GM23338 (cell line): ENCODE results near the gene RAB15. TPM values are rescaled to one million over a fixed set of nuclear protein-coding genes. Genes with fewer than 3 reads are reported as not detected.

Source experiments
- ATAC-seq: fragments of 200-7000 bp; cut with Tn5 transposase; 3 replicates; pipeline ENCODE4 v1.9.1; 2020
- DNase-seq: peaks from one replicate; pipeline ENCODE4 v3.0.0-alpha.2; 2015; ENCODE audit warnings: low spot score
- H2AFZ ChIP-seq: fragments of 200-600 bp; sonication (generic); 2 replicates; pipeline ENCODE4 v1.8.0; 2016; ENCODE audit warnings: antibody characterized with exemption, mild to moderate bottlenecking, moderate library complexity
- H3F3A ChIP-seq: fragments of 200-600 bp; sonication (generic); replicated peaks from 2 replicates; pipeline ENCODE4 v1.8.0; 2017; ENCODE audit warnings: antibody characterized with exemption, mixed run types, low read depth
- H3K27ac ChIP-seq: fragments of 200-600 bp; sonication (generic); 2 replicates; pipeline ENCODE4 v1.6.1; 2016; ENCODE audit warnings: low read depth
- H3K27me3 ChIP-seq: fragments of 200-600 bp; sonication (generic); 2 replicates; pipeline ENCODE4 v1.8.0; 2016; ENCODE audit warnings: mild to moderate bottlenecking, mixed run types, moderate library complexity; ENCODE audit not compliant: insufficient read depth
- H3K36me3 ChIP-seq: fragments of 200-600 bp; sonication (generic); 2 replicates; pipeline ENCODE4 v1.8.0; 2016; ENCODE audit warnings: mild to moderate bottlenecking; ENCODE audit not compliant: insufficient read depth
- H3K4me1 ChIP-seq: fragments of 200-600 bp; sonication (generic); 2 replicates; pipeline ENCODE4 v1.8.0; 2016; ENCODE audit warnings: mild to moderate bottlenecking, moderate library complexity; ENCODE audit not compliant: insufficient read depth
- H3K4me2 ChIP-seq: fragments of 200-600 bp; sonication (generic); 2 replicates; pipeline ENCODE4 v1.7.1; 2017; ENCODE audit warnings: mixed run types
- H3K4me3 ChIP-seq: fragments of 200-600 bp; sonication (generic); 2 replicates; pipeline ENCODE4 v1.6.1; 2016; ENCODE audit warnings: mixed run types
- H3K79me2 ChIP-seq: fragments of 200-600 bp; sonication (generic); replicated peaks from 2 replicates; pipeline ENCODE4 v1.8.0; 2017; ENCODE audit warnings: mild to moderate bottlenecking; ENCODE audit not compliant: insufficient read depth
- H3K9me2 ChIP-seq: fragments of 200-600 bp; sonication (generic); 2 replicates; pipeline ENCODE4 v1.8.0; 2017; ENCODE audit not compliant: insufficient read depth
- H4K20me1 ChIP-seq: fragments of 200-600 bp; sonication (generic); replicated peaks from 2 replicates; pipeline ENCODE4 v1.8.0; 2017; ENCODE audit warnings: mild to moderate bottlenecking; ENCODE audit not compliant: insufficient read depth
- H3K27ac Mint-ChIP-seq: 2 replicates; pipeline ENCODE4 v1.8.0; 2020; ENCODE audit warnings: inconsistent platforms, mild to moderate bottlenecking, moderate library complexity, mixed read lengths
- H3K27me3 Mint-ChIP-seq: 3 replicates; pipeline ENCODE4 v1.8.0; 2022; ENCODE audit warnings: low read depth, mild to moderate bottlenecking, moderate library complexity, mixed read lengths, inconsistent platforms; ENCODE audit not compliant: insufficient read depth, poor library complexity
- H3K36me3 Mint-ChIP-seq: 3 replicates; pipeline ENCODE4 v1.8.0; 2021; ENCODE audit warnings: low read depth, mild to moderate bottlenecking, inconsistent platforms, moderate library complexity, mixed read lengths
- H3K4me1 Mint-ChIP-seq: 3 replicates; pipeline ENCODE4 v1.8.0; 2020; ENCODE audit warnings: mild to moderate bottlenecking, inconsistent platforms, mixed read lengths
- H3K4me3 Mint-ChIP-seq: 3 replicates; pipeline ENCODE4 v1.8.0; 2021; ENCODE audit warnings: moderate library complexity, mild to moderate bottlenecking, inconsistent platforms, mixed read lengths
- H3K9me3 Mint-ChIP-seq: 3 replicates; pipeline ENCODE4 v1.8.0; 2020; ENCODE audit warnings: moderate library complexity, mild to moderate bottlenecking, inconsistent platforms, mixed read lengths
- CREB1 ChIP-seq: fragments of 250-450 bp; sonication (Bioruptor Pico); IDR thresholded peaks from 2 replicates; pipeline ENCODE4 v1.5.0; 2020; ENCODE audit warnings: low read depth, mild to moderate bottlenecking, moderate library complexity
- CTCF ChIP-seq, 2 experiments: fragments of 200-600 bp in 1 of 2; sonication (generic) in 1 of 2; conservative IDR thresholded peaks; 2 replicates each; pipeline versions ENCODE4 v1.5.1 to v1.6.1; 2016 to 2017; ENCODE audit warnings: antibody characterized with exemption in 2 of 2, low read depth in 2 of 2, mild to moderate bottlenecking in 2 of 2, moderate library complexity in 1 of 2
- ETS1 ChIP-seq: IDR thresholded peaks from 2 replicates; pipeline ENCODE4 v1.6.1; 2016; ENCODE audit warnings: antibody characterized with exemption
- EZH2 ChIP-seq: fragments of 200-600 bp; sonication (generic); IDR thresholded peaks from one replicate; pipeline ENCODE4 v1.8.0; 2017; ENCODE audit warnings: antibody characterized with exemption, mild to moderate bottlenecking, low read depth; ENCODE audit not compliant: unreplicated experiment
- EZH2phosphoT487 ChIP-seq: fragments of 200-600 bp; sonication (generic); IDR thresholded peaks from one replicate; pipeline ENCODE4 v1.8.1; 2018; ENCODE audit warnings: antibody characterized with exemption; ENCODE audit not compliant: unreplicated experiment
- JUNB ChIP-seq: IDR thresholded peaks from one replicate; pipeline ENCODE4 v1.6.1; 2016; ENCODE audit warnings: antibody characterized with exemption; ENCODE audit not compliant: unreplicated experiment
- NANOG ChIP-seq: IDR thresholded peaks from 2 replicates; pipeline ENCODE4 v1.6.1; 2016; ENCODE audit warnings: antibody characterized with exemption, borderline replicate concordance
- POLR2AphosphoS5 ChIP-seq: IDR thresholded peaks from 2 replicates; pipeline ENCODE4 v1.6.1; 2016; ENCODE audit warnings: antibody characterized with exemption, low read depth
- STAT1 ChIP-seq: IDR thresholded peaks from one replicate; pipeline ENCODE4 v1.6.1; 2016; ENCODE audit warnings: antibody characterized with exemption; ENCODE audit not compliant: unreplicated experiment
- ZNF114 ChIP-seq: fragments of 250-450 bp; sonication (Bioruptor Pico); IDR thresholded peaks from 2 replicates; pipeline ENCODE4 v1.5.0; 2020; ENCODE audit warnings: mild to moderate bottlenecking, moderate library complexity
- ZNF331 ChIP-seq: fragments of 250-450 bp; sonication (Bioruptor Pico); IDR thresholded peaks from 2 replicates; pipeline ENCODE4 v1.5.0; 2020; ENCODE audit warnings: low read depth, mild to moderate bottlenecking, moderate library complexity
- polyA plus RNA-seq: library from polyadenylated mRNA; unstranded; fragments of >200 nt; fragmentation: Nextera tagmentation; extraction: Ambion mirVana; gene quantifications from 2 replicates; pipeline ENCODE4 v1.2.1, GENCODE V29; 2016
- total RNA-seq: library from RNA; depleted of rRNA; stranded (reverse); fragments of >200 nt; shearing (Covaris generic); gene quantifications from 2 replicates; pipeline ENCODE4 v1.2.3, GENCODE V29; 2014

The RAB15 gene
- total and polyA plus RNA-seq, 2 experiments from 2014 or later = 17.4 to 43.3 TPM

- Histone ChIP-seq H3K4me1 (no peaks in the 10 kb centered on the region), H3K27me3 (no peaks in the 10 kb centered on the region), H3K79me2 (no peaks in the 10 kb centered on the region), H3K36me3 (no peaks in the 10 kb centered on the region), H4K20me1 (0 out of 2 replicates have a peak, but pooled peaks cover 2% of the 10 kb centered on the region), H3K4me2 (no peak overlapping the region), H2AFZ (no peak overlapping the region), H3K27ac (no peak overlapping the region), H3K4me3 (no peak overlapping the region), H3F3A (0 out of 2 replicates have a peak, but pooled peaks cover 5% of the 10 kb centered on the region), H3K9me2 (no peaks in the 10 kb centered on the region)
- no peaks in the 10 kb centered on the region for H3K9me3 Mint-ChIP-seq
- H3K4me3 Mint-ChIP-seq = no peak overlapping the region
- peak; percentile 84 for ATAC-seq
- H3K27ac Mint-ChIP-seq = no peak overlapping the region
- DNase-seq = peak; percentile 83
- H3K4me1 Mint-ChIP-seq = no peaks in the 10 kb centered on the region; the same call in 2 of the 3 replicates
- H3K27me3 Mint-ChIP-seq = peaks cover 2% of the 10 kb centered on the region
- H3K36me3 Mint-ChIP-seq = peaks cover 7% of the 10 kb centered on the region; the same call in 1 of the 3 replicates
- TF ChIP-seq ZNF331 (CRISPR knock-in tag) (no peak), CTCF (conservative IDR thresholded peaks at IDR 0.05; ENCODE audit: low read depth in 2 of 2) (peak; percentile 70 to 77)
Observed at GRCh38 chr14:65019944-65020566, 47.9 kb upstream of the RAB15 start.

- H3K9me2 ChIP-seq = no peaks in the 10 kb centered on the region
- H3K27me3 Mint-ChIP-seq = peaks cover 4% of the 10 kb centered on the region
- no peak overlapping the region for H3K4me2 ChIP-seq
- no peak overlapping the region for H3K4me3 Mint-ChIP-seq
- H3K4me1 Mint-ChIP-seq = no peaks in the 10 kb centered on the region; the same call in 2 of the 3 replicates
- no peaks in the 10 kb centered on the region for H3K79me2 ChIP-seq
- DNase-seq (no peak), ATAC-seq (no peak)
- no peak overlapping the region for H3K4me3 ChIP-seq
- no peak overlapping the region for H2AFZ ChIP-seq
- peaks cover 7% of the 10 kb centered on the region; the same call in 1 of the 3 replicates for H3K36me3 Mint-ChIP-seq
- H3K27ac Mint-ChIP-seq = no peak overlapping the region
- H3K4me1 ChIP-seq = no peaks in the 10 kb centered on the region
- H3K27ac ChIP-seq = no peak overlapping the region
- H3K36me3 ChIP-seq = peaks cover 5% of the 10 kb centered on the region; the same call in 1 of the 2 replicates
- TF ChIP-seq JUNB (no peak), CREB1 (CRISPR knock-in tag) (no peak), ZNF114 (no peak), ZNF331 (CRISPR knock-in tag) (no peak), NANOG (no peak), POLR2AphosphoS5 (no peak), EZH2 (no peak), ETS1 (no peak), STAT1 (no peak), EZH2phosphoT487 (no peak)
- H4K20me1 ChIP-seq = no peaks in the 10 kb centered on the region
- no peaks in the 10 kb centered on the region for H3K27me3 ChIP-seq
- 0 out of 2 replicates have a peak, but pooled peaks cover 5% of the 10 kb centered on the region for H3F3A ChIP-seq
- H3K9me3 Mint-ChIP-seq = no peaks in the 10 kb centered on the region
Observed at GRCh38 chr14:65016471-65016870, 44.3 kb upstream of the RAB15 start.
